K562 (cell line): Measurements from ENCODE around the gene IRF2BP2. TPM values are rescaled to one million over a fixed set of nuclear protein-coding genes. Genes with fewer than 3 reads are reported as not detected.

ENCODE experiments used
- ADNP ChIP-seq: fragments of 200-800 bp; sonication (Bioruptor generic); IDR thresholded peaks from 2 replicates; pipeline ENCODE4 v1.6.1; 2016; ENCODE audit warnings: missing genetic modification characterization, missing compliant biosample characterization
- BRCA1 ChIP-seq, 2 experiments: fragments of 450-650 bp in 1 of 2; sonication (generic) in 1 of 2; formaldehyde crosslinking in 1 of 2; IDR thresholded peaks; 2 replicates each; pipeline versions ENCODE4 v1.5.0 to v1.6.1; 2017 to 2020; ENCODE audit warnings: mild to moderate bottlenecking in 1 of 2, missing genetic modification reagents in 1 of 2
- CC2D1A ChIP-seq: fragments of 450-650 bp; IDR thresholded peaks from 2 replicates; pipeline ENCODE4 v1.6.1; 2017; ENCODE audit warnings: mild to moderate bottlenecking
- CHD2 ChIP-seq: IDR thresholded peaks from 2 replicates; pipeline ENCODE4 v1.6.1; 2011; ENCODE audit warnings: low read depth, low read length
- CREBBP ChIP-seq: IDR thresholded peaks from one replicate; pipeline ENCODE4 v1.6.1; 2012; ENCODE audit warnings: low read depth, mild to moderate bottlenecking, control low read depth, inconsistent platforms, low read length
- CTBP1 ChIP-seq: fragments of 450-650 bp; IDR thresholded peaks from 2 replicates; pipeline ENCODE4 v1.6.1; 2016; ENCODE audit warnings: borderline replicate concordance
- MAFG ChIP-seq: fragments of 450-650 bp; conservative IDR thresholded peaks from 2 replicates; pipeline ENCODE4 v1.6.1; 2016; ENCODE audit warnings: missing genetic modification characterization, missing compliant biosample characterization
- MAFK ChIP-seq: IDR thresholded peaks from 2 replicates; pipeline ENCODE4 v1.6.1; 2011; ENCODE audit warnings: low read length, improper control_type of control experiment
- NFE2L1 ChIP-seq: fragments of 450-650 bp; IDR thresholded peaks from 2 replicates; pipeline ENCODE4 v1.6.1; 2016; ENCODE audit warnings: missing genetic modification characterization, low read depth, mild to moderate bottlenecking, missing compliant biosample characterization, moderate library complexity, borderline replicate concordance
- NR2C2 ChIP-seq, 2 experiments: fragments of 200-800 bp in 1 of 2; sonication (Bioruptor generic) in 1 of 2; sonication (generic) in 1 of 2; formaldehyde crosslinking in 1 of 2; IDR thresholded peaks; 2 replicates each; pipeline versions ENCODE4 v1.6.1 to v1.8.0; 2016 to 2022; ENCODE audit warnings: mild to moderate bottlenecking in 1 of 2, missing compliant biosample characterization in 1 of 2, missing genetic modification characterization in 1 of 2, missing genetic modification reagents in 1 of 2
- PYGO2 ChIP-seq: fragments of 450-650 bp; IDR thresholded peaks from 2 replicates; pipeline ENCODE4 v1.6.1; 2016; ENCODE audit warnings: mild to moderate bottlenecking, missing genetic modification characterization, moderate library complexity, missing compliant biosample characterization
- RBM22 ChIP-seq: fragments of 200-400 bp; formaldehyde crosslinking; IDR thresholded peaks from 2 replicates; pipeline ENCODE4 v1.6.1; 2018; ENCODE audit warnings: low read length, low read depth; ENCODE audit not compliant: poor library complexity, severe bottlenecking
- RNF219 ChIP-seq: fragments of 250-450 bp; sonication (Bioruptor Pico); IDR thresholded peaks from 2 replicates; pipeline ENCODE4 v1.5.0; 2022; ENCODE audit warnings: mild to moderate bottlenecking
- SAP30 ChIP-seq: fragments of 200-600 bp; sonication (generic); IDR thresholded peaks from 2 replicates; pipeline ENCODE4 v1.6.1; 2012; ENCODE audit warnings: borderline replicate concordance, low read depth, mild to moderate bottlenecking, moderate library complexity, low read length, control low read depth, inconsistent platforms; ENCODE audit not compliant: insufficient read depth, poor library complexity, severe bottlenecking
- SMARCC2 ChIP-seq: fragments of 450-650 bp; IDR thresholded peaks from 2 replicates; pipeline ENCODE4 v1.6.1; 2017; ENCODE audit warnings: antibody characterized with exemption, moderate library complexity, mild to moderate bottlenecking, low read depth
- SRSF1 ChIP-seq: fragments of 200-400 bp; formaldehyde crosslinking; IDR thresholded peaks from 2 replicates; pipeline ENCODE4 v1.6.1; 2017; ENCODE audit warnings: mild to moderate bottlenecking, low read depth, low read length, moderate library complexity
- VEZF1 ChIP-seq: fragments of 200-800 bp; sonication (Bioruptor generic); IDR thresholded peaks from 2 replicates; pipeline ENCODE4 v1.6.1; 2017; ENCODE audit warnings: missing genetic modification characterization, missing compliant biosample characterization
- ZFP30 ChIP-seq: fragments of 250-450 bp; sonication (Bioruptor Pico); IDR thresholded peaks from 2 replicates; pipeline ENCODE4 v1.8.0; 2022; ENCODE audit warnings: moderate library complexity, mild to moderate bottlenecking, inconsistent platforms, borderline replicate concordance
- polyA plus RNA-seq, 8 experiments: library from polyadenylated mRNA; depleted of rRNA in 4 of 8; stranded (reverse) in 5 of 8; unstranded in 3 of 8; fragments of >200 nt; fragmentation: Nextera tagmentation in 2 of 8; fragmentation: Illumina TruSeq in 1 of 8; extraction: Ambion mirVana in 2 of 8; extraction: Trizol in 1 of 8; gene quantifications; 2 replicates each; pipeline versions ENCODE4 v1.2.1 to v1.2.3, GENCODE V29; 2011 to 2014; ENCODE audit warnings: inconsistent platforms in 1 of 8, missing spikeins in 1 of 8
- total RNA-seq, 7 experiments: library from RNA; depleted of rRNA in 6 of 7; stranded (reverse); fragments of >200 nt in 6 of 7; fragmentation: Illumina TruSeq in 2 of 7; extraction: Trizol in 2 of 7; gene quantifications; 2 replicates each; pipeline versions ENCODE4 v1.2.1 to v1.2.3, GENCODE V29; 2011 to 2021; ENCODE audit warnings: low replicate concordance in 1 of 7
- TF ChIP-seq, protein P1 (sequence below): fragments of 450-650 bp; IDR thresholded peaks from 2 replicates; pipeline ENCODE4 v1.6.1; 2018; ENCODE audit not compliant: partially characterized antibody

IRF2BP2 gene
- total and polyA plus RNA-seq, 9 of the 15 experiments (the other 6 are each of a cell fraction or from before 2014, with no cell fraction given): 7.7 to 68.6 (median 22.1) TPM

DNA sequence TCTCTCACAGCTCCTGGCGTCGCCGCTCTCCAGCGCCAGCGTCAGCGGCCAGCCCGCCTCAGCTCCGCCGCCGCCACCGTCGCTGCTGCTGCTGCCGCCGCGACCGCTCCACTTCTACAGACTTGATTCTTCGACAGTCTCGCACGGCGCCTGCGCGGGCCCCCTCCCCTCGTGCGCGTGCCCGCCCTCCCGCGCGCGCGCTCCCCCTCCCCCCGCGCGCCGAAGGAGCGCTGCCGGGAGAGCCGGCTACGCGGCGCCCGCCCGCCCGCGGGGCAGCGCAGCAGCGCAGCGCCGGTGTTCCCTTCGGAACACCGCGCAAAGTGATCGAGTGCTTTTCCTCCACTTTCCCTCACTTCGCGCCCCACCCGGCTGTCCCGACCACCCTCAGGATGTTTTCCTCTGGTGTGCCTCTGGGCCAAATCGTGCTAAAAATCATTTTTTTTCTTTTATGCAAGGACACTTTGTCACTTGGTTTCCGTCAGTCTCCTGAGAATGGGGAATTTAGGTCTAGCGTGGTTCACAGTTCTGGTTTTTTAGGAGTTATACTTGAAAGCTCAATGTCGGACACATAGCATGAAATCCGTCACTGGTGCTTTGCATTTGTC is at the start of gene IRF2BP2 (continued):
- TF ChIP-seq, protein P1, sequence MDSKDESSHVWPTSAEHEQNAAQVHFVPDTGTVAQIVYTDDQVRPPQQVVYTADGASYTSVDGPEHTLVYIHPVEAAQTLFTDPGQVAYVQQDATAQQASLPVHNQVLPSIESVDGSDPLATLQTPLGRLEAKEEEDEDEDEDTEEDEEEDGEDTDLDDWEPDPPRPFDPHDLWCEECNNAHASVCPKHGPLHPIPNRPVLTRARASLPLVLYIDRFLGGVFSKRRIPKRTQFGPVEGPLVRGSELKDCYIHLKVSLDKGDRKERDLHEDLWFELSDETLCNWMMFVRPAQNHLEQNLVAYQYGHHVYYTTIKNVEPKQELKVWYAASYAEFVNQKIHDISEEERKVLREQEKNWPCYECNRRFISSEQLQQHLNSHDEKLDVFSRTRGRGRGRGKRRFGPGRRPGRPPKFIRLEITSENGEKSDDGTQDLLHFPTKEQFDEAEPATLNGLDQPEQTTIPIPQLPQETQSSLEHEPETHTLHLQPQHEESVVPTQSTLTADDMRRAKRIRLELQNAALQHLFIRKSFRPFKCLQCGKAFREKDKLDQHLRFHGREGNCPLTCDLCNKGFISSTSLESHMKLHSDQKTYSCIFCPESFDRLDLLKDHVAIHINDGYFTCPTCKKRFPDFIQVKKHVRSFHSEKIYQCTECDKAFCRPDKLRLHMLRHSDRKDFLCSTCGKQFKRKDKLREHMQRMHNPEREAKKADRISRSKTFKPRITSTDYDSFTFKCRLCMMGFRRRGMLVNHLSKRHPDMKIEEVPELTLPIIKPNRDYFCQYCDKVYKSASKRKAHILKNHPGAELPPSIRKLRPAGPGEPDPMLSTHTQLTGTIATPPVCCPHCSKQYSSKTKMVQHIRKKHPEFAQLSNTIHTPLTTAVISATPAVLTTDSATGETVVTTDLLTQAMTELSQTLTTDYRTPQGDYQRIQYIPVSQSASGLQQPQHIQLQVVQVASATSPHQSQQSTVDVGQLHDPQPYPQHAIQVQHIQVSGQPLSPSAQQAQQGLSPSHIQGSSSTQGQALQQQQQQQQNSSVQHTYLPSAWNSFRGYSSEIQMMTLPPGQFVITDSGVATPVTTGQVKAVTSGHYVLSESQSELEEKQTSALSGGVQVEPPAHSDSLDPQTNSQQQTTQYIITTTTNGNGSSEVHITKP: no peak
- TF ChIP-seq NR2C2 (CRISPR knock-in tag; IDR thresholded peaks at IDR 0.05) (no peak), NR2C2 (tag; IDR thresholded peaks at IDR 0.05) (no peak), NFE2L1 (no peak), ADNP (tag) (no peak), BRCA1 (IDR thresholded peaks at IDR 0.05) (no peak), BRCA1 (CRISPR knock-in tag; IDR thresholded peaks at IDR 0.05) (no peak), CHD2 (no peak; the same call in 1 of the 2 replicates), MAFG (tag) (no peak), CTBP1 (peak; percentile 72), MAFK (no peak), PYGO2 (tag) (0 out of 2 replicates have a peak, but pooled peaks have one; percentile 36), CC2D1A (no peak), RNF219 (no peak; the same call in 1 of the 2 replicates), RBM22 (peak; percentile 47), SMARCC2 (no peak), VEZF1 (no peak), ZFP30 (CRISPR knock-in tag) (no peak), SAP30 (no peak), CREBBP (no peak), SRSF1 (no peak)
